Measurements from ENCODE around the gene ANKLE1.

ANKLE1 gene

DNA sequence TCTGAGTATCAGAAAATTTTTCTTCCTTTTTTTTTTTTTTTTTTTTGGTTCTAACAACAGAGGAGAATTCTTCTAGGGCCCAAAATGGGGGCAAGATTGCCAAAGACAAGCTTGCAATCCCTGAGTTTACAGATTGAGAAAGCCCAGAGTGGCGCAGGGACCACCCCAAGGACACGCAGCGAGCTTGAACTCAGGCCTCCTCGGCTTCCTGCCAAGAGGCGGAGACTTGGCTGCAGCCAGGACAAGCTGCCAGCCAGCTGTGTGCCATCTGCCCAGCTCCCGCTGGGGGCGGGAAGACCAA, 23.5 kb downstream of the ANKLE1 start:
- no peak for DNase-seq

DNA sequence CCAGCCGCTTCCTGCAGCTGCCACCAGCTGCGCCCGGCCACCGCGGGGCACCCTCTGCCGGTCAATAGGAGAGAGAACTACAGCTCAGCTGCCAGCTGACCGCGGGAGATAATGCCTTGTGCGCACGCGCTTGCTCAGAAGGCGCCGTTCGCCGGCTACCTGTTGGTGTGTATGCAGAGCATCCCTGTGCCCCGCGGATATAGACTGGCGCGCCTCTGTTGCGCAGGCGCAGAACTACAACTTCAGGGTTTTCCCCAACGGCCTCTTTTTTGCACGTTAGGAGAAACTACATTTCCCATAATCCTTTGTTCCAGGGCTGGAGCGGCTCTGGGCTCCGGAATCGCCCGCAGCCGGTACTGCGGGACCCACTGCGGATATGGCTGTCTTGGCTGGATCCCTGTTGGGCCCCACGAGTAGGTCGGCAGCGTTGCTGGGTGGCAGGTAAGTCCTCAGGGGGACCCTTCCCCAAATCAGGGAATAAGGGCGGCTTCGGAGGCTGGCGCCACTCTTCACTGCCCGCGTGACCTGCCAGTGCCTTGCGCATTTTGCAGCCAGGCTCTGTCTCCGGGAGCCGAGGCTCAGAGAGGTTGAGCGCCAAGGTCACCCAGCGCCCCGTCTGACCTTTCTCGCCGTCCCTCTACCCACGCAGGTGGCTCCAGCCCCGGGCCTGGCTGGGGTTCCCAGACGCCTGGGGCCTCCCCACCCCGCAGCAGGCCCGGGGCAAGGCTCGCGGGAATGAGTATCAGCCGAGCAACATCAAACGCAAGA, 24.0 kb downstream of the ANKLE1 start, which contains the start of gene MRPL34:
MRPL34 (plus strand) TSS at position 356 of the 768 bp plus-strand sequence; CDS start at position 377, 21 bp downstream.
- DNase-seq, result peak; percentile 57 to 99 (median 94)

DNA sequence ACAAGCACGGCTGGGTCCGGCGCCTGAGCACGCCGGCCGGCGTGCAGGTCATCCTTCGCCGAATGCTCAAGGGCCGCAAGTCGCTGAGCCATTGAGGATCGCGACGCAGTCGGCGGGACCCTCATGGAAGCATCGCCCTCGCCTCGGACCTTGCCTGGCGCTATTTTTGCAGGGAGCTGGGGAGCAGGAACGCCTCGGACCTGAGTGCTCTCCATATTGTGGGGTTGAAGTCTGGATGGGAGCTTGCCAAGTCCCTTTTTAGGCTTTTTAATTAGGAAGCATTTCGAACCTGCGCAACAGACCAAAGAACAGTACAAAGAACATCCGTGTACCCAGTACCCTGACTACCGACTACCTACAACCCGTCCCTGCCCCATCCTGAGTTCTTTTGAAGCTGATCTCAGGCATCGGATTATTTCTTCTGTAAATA, 24.6 kb downstream of the ANKLE1 start:
- DNase-seq, result peak in 2 of 56 donors; percentile 50 to 61

DNA sequence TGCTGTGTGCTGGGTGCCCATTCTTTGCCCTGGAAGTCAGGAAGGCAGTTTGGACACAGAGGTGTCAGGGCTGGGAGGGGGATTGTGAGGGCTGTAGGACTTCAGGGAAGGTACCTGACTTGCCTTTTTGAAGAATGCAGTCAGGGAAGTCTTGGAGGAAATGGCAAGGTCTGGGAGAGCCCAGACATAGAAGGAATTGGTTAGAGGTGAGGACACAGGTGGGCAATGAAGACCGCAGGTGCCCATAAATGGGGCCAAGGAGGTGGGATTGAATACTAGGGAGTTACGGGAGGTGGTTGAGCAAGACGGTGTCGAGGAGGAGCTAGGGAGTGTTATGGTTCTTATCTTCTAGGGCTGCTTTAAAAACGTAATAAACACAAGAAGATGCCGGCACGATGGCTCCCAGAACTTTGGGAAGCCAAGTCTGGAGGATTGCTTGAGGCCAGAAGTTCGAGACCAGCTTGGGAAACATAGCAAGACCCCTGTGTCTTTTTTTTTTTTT, 26.2 kb downstream of the ANKLE1 start:
- DNase-seq, result no peak

DNA sequence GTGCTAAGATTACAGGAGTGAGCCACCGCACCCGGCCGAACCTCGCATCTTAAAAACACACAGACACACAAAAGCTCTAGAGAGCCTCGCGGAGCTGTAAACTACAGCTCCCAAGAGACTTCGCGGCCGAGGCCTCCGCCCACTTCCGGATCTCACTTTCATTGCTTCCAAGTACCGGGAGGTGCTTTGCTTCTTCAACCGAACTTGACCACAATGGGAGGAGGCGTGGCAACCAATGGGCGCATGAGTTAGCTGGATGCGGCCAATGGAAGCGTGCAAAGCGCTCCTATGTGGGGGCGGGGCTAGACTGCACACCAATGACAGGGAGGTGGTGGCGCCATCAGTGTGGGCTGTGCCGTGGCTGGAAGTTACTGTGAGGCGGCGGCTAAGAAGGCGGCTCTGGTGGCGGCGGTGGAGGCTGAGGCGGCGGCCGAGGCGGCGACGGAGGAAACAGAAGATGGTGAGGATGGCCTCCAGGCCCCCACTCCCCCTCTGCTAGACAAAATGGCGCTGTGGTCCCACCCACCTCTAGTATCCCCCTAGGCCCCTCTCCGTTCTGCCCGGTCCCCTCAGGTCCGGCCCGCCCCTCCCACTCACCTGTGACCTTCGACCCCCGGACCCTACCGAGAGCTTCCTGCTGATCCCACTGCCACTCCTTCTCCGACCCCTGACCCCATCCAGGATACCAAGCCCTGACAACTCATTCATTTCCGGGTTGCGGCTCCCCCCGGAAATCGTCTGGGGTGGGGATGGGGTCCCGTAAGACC, 27.7 kb downstream of the ANKLE1 start, which contains the start of gene DDA1:
DDA1 (plus strand) TSS at position 366 of the 767 bp plus-strand sequence; CDS start at position 458, 92 bp downstream.
- DNase-seq, result peak; percentile 82 to 100 (median 99)

DNA sequence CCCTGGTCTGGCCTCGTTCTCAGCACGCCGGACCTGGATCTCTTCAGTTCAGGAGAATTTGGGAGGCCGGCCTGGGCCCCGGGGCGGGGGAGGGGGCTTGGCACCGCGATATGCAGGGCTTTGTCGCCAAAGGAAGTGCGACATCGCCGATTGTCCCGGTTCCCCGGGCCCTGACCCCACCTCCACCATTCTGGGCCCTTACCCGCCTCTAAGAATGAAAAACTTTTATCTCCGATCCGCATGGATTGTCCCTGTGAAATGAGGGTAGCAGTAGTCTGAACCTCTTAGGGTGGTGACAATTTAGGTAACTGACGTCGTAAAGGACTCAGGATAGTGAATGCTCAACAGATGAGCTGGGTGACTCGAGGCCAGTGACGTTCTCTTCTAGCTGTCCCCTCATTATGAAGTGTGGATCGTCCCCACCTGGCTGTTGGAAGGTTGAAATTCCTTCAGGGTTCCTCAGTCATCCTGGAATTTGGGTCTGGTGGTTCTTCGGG, 28.3 kb downstream of the ANKLE1 start:
- peak in 4 of 56 donors; percentile 42 to 51 (median 46) for DNase-seq

DNA sequence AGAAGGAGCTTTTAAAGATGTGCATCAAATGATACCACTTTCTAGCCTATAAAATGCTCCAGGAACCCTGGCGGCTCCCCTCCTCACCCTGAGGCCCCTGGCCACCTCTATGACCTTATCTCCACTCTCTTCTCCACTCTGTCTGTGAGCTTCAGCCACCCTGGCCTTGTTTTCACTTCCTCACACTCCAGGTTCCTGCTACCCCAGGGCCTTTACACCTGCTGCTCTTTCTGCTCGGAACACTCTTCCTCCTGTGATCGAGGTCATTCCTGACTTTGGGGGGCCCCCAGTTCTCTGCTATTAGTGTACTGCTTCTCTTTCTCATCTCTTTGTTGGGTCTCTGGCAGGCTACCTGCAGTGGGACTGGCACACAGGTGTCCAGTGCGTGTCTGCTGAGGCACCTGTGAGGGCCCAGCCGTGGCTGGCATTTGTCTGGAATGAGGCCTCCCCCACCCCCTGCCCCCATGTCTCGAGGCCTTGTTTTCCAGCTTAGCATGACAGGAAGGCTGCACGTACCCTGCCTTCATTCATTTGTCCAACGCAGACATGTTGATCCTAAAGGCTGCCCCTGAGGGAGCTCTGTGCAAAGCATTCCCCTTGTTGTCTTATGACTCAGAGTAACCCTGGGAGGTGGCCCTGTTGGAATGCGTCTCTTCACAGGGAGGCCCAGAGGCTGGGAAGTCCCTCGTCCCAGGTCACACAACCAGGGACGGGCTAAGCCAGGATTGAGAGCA, 29.9 kb downstream of the ANKLE1 start:
- DNase-seq, result no peak

DNA sequence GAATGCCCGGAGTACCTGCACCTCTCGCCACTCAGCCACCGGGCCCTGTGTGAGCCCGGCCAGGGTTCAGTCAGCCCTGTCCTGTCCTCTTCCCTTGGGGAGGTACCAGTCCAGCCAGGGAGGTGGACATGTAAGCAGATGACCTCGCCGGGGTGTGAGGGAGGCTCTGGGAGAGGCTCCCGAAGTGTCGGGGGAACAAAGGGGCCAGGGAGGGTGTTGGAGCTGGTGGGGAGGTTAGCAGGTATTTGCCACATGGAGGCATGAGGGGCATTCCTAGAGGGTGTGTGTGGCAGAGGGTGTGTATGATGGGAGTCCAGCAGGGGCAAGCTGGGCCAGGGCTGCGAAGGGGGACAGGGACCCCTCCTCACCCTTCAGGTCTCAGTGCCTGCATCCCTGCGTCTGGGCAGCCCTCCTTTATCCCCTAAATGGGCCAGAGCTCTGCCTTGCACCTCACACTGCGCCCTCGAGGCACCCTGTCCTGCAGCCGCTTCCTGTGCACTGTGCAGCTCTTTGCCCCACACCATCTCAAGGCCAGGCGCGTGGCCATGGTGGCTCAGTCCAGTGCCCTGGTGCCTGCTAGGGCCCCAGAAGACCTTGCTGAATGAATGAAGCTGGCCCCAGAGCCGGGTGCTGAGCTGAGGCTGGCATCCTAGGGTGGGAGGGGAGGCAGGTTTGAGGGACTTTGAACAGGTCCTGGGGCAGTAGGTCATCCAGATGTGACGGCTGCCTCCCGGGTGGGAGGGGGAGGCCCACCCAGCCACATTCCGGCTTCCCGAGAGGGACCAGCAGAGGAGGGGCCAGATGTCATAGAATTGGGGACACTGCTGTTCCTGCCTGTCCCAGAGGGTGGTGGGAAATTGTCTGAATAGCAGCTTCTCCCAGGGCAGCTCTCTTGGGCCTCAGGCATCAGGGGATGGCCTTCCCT, 30.8 kb downstream of the ANKLE1 start:
- DNase-seq, result no peak

DNA sequence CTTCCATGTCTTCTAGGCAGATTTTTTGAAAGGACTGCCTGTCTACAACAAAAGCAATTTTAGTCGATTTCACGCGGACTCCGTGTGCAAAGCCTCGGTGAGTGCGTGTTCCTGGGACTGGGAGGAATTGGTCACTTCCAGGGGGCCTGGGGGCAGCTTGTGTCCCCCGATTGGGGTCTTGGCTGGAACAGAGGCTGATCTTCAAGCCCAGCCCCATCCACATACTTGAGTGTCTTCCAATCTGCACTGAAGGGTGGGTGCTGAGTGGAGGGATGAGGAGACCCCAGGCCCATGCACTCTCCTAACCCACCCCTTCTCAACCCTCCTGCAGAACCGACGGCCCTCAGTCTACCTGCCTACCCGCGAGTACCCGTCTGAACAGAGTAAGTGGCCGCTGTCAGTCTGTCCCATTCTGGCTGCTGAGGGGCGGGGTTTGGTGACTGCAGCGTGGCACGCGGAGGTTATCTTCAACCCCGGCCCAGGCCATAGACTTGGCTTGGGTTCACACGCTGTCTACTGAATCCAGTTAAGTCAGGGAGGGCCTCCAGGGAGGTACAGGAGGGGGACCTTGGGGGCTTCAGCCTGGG, 32.4 kb downstream of the ANKLE1 start:
- DNase-seq, result no peak

DNA sequence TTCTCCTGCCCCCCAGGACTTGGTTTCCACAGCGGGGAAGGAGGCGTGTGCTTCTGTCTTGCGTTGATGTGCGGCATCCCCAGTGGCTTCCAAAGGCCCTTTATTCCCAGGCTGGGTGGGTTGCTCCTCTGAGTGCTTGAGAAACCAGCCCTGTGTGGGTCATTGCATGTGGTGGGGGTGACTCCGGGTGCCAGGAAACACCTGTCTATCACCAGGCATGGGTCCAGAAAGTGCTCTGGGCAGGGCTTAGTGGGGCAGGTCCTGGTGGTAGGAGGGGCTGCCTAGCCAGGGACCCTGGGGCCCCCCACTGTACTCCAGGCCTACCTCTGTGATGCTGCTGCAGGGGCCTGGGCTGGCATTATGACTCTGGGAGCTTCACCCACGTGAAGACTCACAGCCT, 37.3 kb downstream of the ANKLE1 start:
- no peak for DNase-seq

DNA sequence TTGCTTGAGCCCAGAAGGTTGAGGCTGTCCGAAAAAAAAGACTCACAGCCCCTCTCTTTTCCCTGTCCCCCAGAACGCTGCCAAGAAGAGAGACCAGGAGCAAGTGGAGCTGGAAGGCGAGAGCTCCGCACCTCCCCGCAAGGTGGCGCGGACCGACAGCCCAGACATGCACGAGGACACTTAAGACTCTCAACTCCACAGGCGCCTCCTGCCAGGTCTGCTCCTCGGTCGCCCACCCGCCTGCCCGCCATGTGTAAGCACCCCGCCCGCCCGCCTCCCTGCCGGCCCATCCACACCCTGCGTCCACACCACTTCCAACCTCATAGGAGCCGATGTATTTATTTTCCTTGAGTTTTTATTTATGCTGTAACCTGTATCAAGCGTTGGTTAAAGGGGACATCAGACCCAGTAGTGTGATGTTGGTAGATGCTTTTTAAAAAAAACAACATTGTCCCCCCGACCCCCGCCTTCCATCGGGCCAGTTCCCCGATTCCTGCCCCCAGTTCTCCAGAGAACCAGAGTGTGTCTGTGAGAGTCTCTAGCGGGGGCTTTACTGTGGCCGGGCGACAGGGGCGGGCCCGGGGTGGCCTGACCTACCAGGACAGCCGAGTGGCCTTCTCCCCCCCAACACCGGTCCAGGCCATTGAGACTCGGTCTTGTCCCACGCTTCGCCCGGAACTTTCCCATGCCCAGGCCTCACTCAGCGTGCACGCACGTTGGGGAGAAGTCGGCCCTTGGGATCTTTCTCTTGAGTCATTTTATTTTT, 38.0 kb downstream of the ANKLE1 start:
- DNase-seq, result no peak

DNA sequence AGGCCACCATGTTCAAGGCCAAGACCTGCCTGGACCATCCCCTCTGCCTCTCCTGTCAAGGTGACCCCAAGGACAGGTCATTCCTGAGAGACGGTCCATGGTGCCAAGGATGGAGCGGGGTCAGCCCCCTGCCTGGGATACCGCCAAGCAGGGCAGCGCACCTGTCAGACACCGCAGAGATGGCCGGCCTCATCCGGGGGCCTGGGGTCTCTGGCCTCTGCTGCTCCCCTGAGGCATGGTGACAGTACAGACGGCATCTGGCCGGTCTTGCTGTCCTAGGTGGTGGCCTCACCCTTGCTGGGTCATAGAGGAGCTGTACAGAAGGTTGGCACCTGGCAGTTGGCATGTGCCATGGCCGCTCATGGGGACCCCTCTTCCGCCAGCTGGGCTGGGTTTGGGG, 38.7 kb downstream of the ANKLE1 start:
- no peak for DNase-seq

DNA sequence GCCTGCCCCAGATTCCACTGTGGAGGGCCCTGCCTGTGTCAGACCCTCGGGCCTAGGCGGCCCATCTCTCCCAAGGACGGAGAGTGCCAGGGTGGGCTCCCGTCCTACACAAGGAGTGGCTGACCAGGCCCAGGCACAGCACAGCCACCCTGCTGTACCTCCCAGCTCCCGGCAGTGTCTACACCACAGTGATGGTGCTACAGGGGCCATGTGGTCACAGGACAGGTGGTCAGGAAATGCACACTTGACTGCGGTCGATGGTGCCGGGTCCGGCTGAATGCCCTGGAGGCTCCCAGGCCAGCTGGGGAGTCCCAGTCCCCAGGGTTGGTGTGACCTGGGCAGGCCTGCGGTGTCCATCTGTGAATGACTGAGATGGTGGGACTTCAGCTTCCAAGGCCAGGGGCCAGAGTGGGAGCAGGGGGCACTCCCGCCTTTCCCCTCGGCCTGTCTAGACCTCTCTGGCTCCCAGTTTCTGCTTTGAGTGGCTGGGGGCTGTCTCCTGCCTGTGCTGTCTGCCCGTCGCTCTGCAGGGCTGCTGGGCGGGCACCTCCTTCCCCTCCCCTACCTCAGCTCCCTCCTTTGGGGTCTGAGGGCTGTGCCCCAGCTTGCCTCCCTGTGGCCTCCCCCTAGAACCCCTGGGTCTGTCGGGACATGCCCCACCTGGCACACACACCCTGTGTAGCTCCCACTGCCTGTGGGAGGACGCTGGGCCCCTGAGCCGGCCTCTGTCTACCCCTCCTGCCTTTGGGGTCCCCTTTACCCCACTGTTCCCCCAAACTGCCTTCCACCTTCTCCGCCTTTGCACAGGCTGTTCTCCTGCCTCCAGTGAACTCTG, 40.2 kb downstream of the ANKLE1 start:
- DNase-seq, result no peak

DNA sequence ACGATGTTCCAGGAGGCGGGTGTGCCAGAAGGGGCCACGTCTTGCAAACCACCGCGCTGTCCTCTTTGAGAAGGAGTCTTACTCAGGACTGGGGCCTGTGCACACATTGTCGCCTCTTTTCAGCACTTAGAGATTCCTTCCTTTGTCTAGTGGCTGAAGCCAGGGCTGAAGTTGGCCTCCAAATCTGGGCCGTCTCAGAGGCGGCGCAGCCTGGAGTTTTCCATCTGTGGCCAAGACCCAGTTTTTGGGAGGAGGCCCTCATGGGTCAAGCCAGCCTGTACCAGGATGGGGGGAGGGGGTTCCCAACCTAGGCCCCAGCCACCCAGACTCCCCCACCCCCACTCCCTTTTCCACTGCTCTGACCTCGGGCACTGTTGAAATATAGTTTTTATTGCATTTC, 41.2 kb downstream of the ANKLE1 start:
- peak in 32 of 56 donors; percentile 6 to 69 (median 31) for DNase-seq

DNA sequence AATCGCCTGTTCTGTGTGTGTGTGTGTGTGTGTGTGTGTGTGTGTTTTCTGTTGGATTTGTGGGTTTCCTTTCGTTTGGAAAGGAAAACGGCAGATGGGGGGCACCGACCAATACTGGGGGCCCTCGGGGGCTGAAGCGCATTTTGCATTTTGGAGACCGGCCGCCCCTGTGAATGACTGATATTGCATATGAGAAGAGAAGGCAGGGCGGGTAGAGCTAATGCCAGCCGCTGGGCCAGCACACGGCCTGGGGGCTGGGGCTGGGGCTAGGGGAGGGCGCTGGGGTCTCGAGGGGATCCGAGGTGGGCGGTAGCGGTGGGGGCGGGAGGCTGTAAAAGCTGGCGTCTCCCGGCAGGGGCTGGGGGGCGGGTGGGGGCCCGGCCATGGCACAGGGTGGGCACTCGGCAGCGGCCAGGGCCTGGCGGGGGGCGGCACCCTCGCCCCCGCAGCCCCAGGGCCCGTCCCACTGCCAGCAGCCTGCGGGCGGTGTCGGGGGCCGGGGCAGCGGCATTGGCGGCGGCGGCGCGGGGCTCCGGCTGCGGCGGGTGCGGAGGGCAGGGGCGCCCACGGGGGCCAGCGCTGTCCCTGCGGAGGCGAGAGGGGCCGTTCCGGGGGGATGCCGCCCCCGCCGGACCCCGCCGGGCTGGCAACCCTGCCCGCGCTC, 41.7 kb downstream of the ANKLE1 start:
- no peak for DNase-seq

DNA sequence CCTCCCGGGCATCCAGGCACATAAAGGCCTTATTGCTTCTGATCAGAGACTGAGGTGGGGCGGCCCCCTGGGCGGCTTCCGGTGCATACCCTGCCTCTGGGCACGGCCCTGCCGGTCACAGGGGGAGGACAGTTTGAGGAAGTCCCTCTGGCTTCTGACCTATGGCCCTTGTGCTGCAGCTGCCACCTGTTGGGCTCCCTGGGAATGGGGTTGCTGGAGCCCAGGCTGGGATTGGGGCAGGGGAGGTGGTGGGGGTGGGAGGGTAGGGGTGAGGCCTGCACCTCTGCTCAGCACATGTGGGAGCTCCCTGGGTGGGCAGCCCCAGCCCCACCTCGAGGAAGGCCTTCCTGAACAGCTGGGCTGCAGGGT, 42.2 kb downstream of the ANKLE1 start:
- peak in 1 of 56 donors; percentile 4 for DNase-seq

DNA sequence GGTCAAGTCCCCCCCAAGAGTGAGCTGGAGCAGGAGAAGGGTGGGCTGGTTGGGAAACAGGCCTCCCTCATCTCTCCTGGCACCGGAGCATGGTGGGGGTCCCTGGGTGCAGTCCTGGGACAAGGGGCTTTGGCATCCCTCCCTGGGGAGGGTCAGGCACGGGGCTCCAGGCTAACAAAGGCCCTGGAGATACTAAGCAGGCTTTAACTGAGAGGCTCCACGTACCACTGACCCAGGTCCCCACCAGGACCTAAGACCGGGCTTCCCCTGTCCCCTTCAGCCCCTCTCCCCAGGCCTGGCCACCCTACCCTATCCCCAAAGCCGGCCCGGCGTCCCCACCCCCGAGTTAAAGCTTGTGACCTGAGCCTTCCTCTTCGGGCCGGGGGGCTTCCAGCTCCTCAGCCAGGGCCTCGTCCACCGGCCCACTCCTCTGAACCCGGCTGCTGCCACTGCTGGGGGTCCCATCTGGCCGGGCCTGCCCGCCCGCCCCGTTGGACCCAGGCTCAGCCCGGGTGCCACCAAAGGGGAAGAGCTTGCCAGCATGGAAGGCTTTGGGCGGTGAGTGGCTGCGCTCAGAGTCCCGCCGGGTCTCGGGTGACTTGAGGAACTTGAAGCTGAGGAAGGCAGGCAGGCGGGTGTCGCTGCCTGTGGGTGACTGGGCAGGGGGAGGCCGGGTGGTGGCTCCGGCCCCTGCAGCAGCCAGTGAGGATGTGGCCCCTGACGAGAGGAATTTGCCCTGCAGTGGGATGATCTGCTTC, 42.8 kb downstream of the ANKLE1 start:
- DNase-seq, result no peak
